T-cell (primary cell): ENCODE results near the gene TCP11. TPM values are rescaled to one million over a fixed set of nuclear protein-coding genes. Genes with fewer than 3 reads are reported as not detected.

ENCODE experiments used
- ATAC-seq, 4 experiments: fragments of 200-7000 bp in 3 of 4; fragments of 150-1000 bp in 1 of 4; cut with Tn5 transposase; replicated peaks in 1 of 4; 1 replicate in 3 of 4; 2 replicates in 1 of 4; pipeline ENCODE4 v1.10.0; 2021; ENCODE audit warnings: moderate library complexity in 3 of 4, mild to moderate bottlenecking in 2 of 4, moderate number of reproducible peaks in 1 of 4
- CTCF ChIA-PET, 2 donors: fragments of 300-600 bp; sonication (Branson Sonifier 250); formaldehyde crosslinking; loops; one replicate each; lab custom pipeline; 2022; ENCODE audit warnings: antibody characterized with exemption in 2 of 2; lab: Charles Lee
- POLR2A ChIA-PET, 2 donors: fragments of 300-600 bp; sonication (Branson Sonifier 250); formaldehyde crosslinking; loops; one replicate each; lab custom pipeline; 2022; ENCODE audit warnings: antibody characterized with exemption in 2 of 2; lab: Charles Lee
- DNase-seq, 35 experiments: peaks; one replicate each; pipeline versions ENCODE4 v3.0.0 to v3.0.0-alpha.2; 2013 to 2023
- H3K27ac ChIP-seq: one replicate; pipeline ENCODE4 v1.5.1; 2013; ENCODE audit warnings: low read length
- H3K27me3 ChIP-seq, 2 experiments: replicated peaks in 1 of 2; 1 replicate in 1 of 2; 2 replicates in 1 of 2; pipeline versions ENCODE4 v1.6.1 to v1.7.0; 2013; ENCODE audit warnings: low read length in 1 of 2, mixed read lengths in 1 of 2; ENCODE audit not compliant: control insufficient read depth in 2 of 2, insufficient read depth in 2 of 2; ENCODE audit errors: extremely low read depth in 1 of 2
- H3K36me3 ChIP-seq, 2 donors: 1 replicate in 1 of 2; 2 replicates in 1 of 2; pipeline versions ENCODE4 v1.6.1 to v1.7.0; 2013; ENCODE audit warnings: low read length in 1 of 2; ENCODE audit not compliant: control insufficient read depth in 2 of 2, insufficient read depth in 1 of 2; ENCODE audit errors: extremely low read depth in 1 of 2
- H3K4me1 ChIP-seq, 2 experiments: 1 replicate in 1 of 2; 2 replicates in 1 of 2; pipeline versions ENCODE4 v1.6.1 to v1.7.0; 2013; ENCODE audit warnings: low read length in 2 of 2, mixed read lengths in 1 of 2; ENCODE audit not compliant: insufficient read depth in 2 of 2, control insufficient read depth in 1 of 2; ENCODE audit errors: extremely low read depth in 1 of 2
- H3K4me3 ChIP-seq, 2 donors: 1 replicate in 1 of 2; 2 replicates in 1 of 2; pipeline versions ENCODE4 v1.5.1 to v1.7.0; 2013; ENCODE audit warnings: mild to moderate bottlenecking in 2 of 2, low read length in 1 of 2, moderate library complexity in 1 of 2; ENCODE audit not compliant: control insufficient read depth in 1 of 2; ENCODE audit errors: extremely low read depth in 1 of 2
- H3K9me3 ChIP-seq: 2 replicates; pipeline ENCODE4 v1.7.0; 2013
- H3K27ac Mint-ChIP-seq, 2 donors: one replicate each; pipeline ENCODE4 v1.8.0; 2020 to 2021; ENCODE audit warnings: mild to moderate bottlenecking in 2 of 2, mixed read lengths in 2 of 2
- H3K27me3 Mint-ChIP-seq, 2 donors: one replicate each; pipeline ENCODE4 v1.8.0; 2021 to 2022; ENCODE audit warnings: mixed read lengths in 2 of 2
- H3K36me3 Mint-ChIP-seq: one replicate; pipeline ENCODE4 v1.8.0; 2021; ENCODE audit warnings: mixed read lengths
- H3K4me1 Mint-ChIP-seq, 3 donors: one replicate each; pipeline ENCODE4 v1.8.0; 2020 to 2022; ENCODE audit warnings: mixed read lengths in 3 of 3, mild to moderate bottlenecking in 1 of 3
- H3K4me3 Mint-ChIP-seq, 3 donors: one replicate each; pipeline ENCODE4 v1.8.0; 2020 to 2022; ENCODE audit warnings: mild to moderate bottlenecking in 3 of 3, mixed read lengths in 3 of 3, moderate library complexity in 3 of 3
- H3K9me3 Mint-ChIP-seq, 3 donors: one replicate each; pipeline ENCODE4 v1.8.0; 2020 to 2022; ENCODE audit warnings: mixed read lengths in 3 of 3
- WGBS: methylation state at CpG from one replicate; pipeline ENCODE4 v1.1.5; 2013; ENCODE audit warnings: missing lambda C conversion rate; ENCODE audit not compliant: insufficient coverage; 5-methylcytosine and 5-hydroxymethylcytosine counted together
- total RNA-seq, 35 experiments: library from RNA in 6 of 35; stranded (reverse) in 6 of 35; fragments of 120-200 nt in 1 of 35; gene quantifications; one replicate each; pipeline versions ENCODE4 v1.2.1 to v1.2.4 and lab custom pipeline; 2013 to 2026

Gene TCP11
- total RNA-seq, 5 donors from 2014 or later (not counting 1 experiment from before 2014, with no cell fraction given): not detected

- WGBS: 96% methylated on average over 4 of the region's 7 CpGs
- H3K36me3 Mint-ChIP-seq: no peaks in the 10 kb centered on the region
- CTCF ChIA-PET: no interaction called here
These were observed 22.7 kb upstream of the TCP11 start for GRCh38 chr6:35163836-35164235.

DNA sequence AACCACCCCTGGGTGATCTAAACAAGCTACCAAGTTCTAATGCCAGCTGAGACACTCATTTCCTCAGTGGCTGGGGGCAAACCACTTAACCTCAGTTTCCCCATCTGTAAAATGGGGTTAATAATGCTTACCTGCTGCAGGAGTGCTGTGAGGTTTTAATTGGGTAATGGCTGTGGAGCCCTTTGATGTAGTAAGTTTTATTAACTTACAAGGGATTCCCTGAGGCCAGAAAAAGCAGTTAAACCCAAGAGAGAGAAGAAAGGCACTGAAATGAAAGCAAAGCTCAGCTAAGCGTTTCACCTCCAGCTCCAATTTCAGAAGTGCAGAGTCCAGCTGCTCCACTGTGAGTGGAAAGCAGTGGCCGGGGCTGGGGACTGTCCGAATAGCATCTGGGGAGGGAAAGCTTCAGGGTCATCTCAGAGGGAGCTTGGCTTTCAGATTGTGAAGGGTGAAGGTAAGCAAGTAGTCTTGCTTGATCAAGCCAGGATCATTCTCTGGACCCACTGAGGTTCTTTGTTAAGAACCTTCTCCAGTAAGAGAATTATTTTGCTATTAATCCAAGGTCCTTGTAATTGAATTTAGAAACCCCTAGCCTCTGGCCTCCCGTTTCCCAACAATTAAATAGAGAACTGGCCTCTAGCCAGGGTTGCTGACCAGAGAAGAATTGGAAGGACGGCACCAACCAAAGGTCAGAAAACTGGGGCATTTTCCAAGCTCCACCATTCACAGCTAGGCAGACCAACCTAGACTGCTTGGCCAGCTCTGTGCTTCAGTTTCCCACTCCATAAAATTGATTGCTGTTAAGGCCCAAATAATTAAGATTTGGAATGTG lies 20.9 kb upstream of the TCP11 start:
- ChIA-PET CTCF (no interaction called here), POLR2A (no interaction called here)
- WGBS: 91% methylated on average over 3 of the region's 5 CpGs
- H3K4me1 Mint-ChIP-seq: no peaks in the 10 kb centered on the region
- Histone ChIP-seq H3K27me3 (peaks cover 0 to 12% of the 10 kb centered on the region in 2 experiments), H3K9me3 (no peaks in the 10 kb centered on the region), H3K4me3 (no peak overlapping the region), H3K36me3 (no peaks in the 10 kb centered on the region), H3K27ac (no peak overlapping the region), H3K4me1 (no peaks in the 10 kb centered on the region)
- no peak overlapping the region for H3K4me3 Mint-ChIP-seq
- peaks cover 19 to 23% of the 10 kb centered on the region in 2 donors for H3K27me3 Mint-ChIP-seq
- DNase-seq (no peak), ATAC-seq (no peak)
- H3K27ac Mint-ChIP-seq: no peak overlapping the region
- H3K36me3 Mint-ChIP-seq: no peaks in the 10 kb centered on the region
- no peaks in the 10 kb centered on the region for H3K9me3 Mint-ChIP-seq

More at GRCh38 chr6:35163836-35164235, 22.7 kb upstream of the TCP11 start:
- Histone ChIP-seq H3K36me3 (no peaks in the 10 kb centered on the region), H3K4me3 (no peak overlapping the region), H3K9me3 (no peaks in the 10 kb centered on the region), H3K27ac (no peak overlapping the region), H3K27me3 (peaks cover 0 to 13% of the 10 kb centered on the region in 2 experiments), H3K4me1 (no peaks in the 10 kb centered on the region)
- peaks cover 19 to 20% of the 10 kb centered on the region in 2 donors for H3K27me3 Mint-ChIP-seq
- ATAC-seq (no peak), DNase-seq (no peak)
- H3K27ac Mint-ChIP-seq: no peak overlapping the region
- H3K4me1 Mint-ChIP-seq: no peaks in the 10 kb centered on the region
- no peak overlapping the region for H3K4me3 Mint-ChIP-seq
- no peaks in the 10 kb centered on the region for H3K9me3 Mint-ChIP-seq
- POLR2A ChIA-PET: no interaction called here

DNA sequence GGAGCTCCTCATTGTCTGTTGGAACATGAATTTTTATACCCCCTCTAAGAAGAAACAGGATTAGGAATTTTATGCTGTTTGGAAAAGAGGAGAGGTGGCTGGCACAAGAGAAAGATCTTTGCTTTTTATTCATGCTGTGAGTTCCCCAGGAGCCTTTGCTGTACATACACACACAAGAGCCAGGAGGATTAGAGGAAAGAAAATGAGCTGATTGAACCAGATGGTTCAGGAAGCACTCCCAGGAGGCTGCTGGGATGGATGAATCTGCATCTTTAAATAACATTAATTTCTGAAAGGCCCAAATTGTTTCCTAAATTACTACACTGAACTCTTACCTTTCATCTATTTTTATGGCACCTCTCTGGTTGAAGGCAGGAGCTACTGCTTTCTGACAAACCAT lies 20.1 kb upstream of the TCP11 start:
- H3K4me3 Mint-ChIP-seq: no peak overlapping the region
- H3K27me3 ChIP-seq: peaks cover 0 to 10% of the 10 kb centered on the region in 2 experiments
- ChIA-PET CTCF (no interaction called here), POLR2A (no interaction called here)
- H3K36me3 ChIP-seq: no peaks in the 10 kb centered on the region
- H3K9me3 ChIP-seq: no peaks in the 10 kb centered on the region
- H3K36me3 Mint-ChIP-seq: no peaks in the 10 kb centered on the region
- no peak for DNase-seq
- H3K4me1 Mint-ChIP-seq: no peaks in the 10 kb centered on the region
- H3K4me1 ChIP-seq: no peaks in the 10 kb centered on the region
- no peak overlapping the region for H3K27ac Mint-ChIP-seq
- H3K9me3 Mint-ChIP-seq: no peaks in the 10 kb centered on the region
- no peak for ATAC-seq
- no peak overlapping the region for H3K27ac ChIP-seq
- H3K27me3 Mint-ChIP-seq: peaks cover 19 to 23% of the 10 kb centered on the region in 2 donors
- no peak overlapping the region for H3K4me3 ChIP-seq

- DNase-seq (no peak), ATAC-seq (no peak)
- H3K4me1 ChIP-seq: no peaks in the 10 kb centered on the region
- no peak overlapping the region for H3K27ac ChIP-seq
- Mint-ChIP-seq H3K27me3 (peaks cover 19 to 23% of the 10 kb centered on the region in 2 donors), H3K4me3 (no peak overlapping the region), H3K27ac (no peak overlapping the region), H3K9me3 (no peaks in the 10 kb centered on the region), H3K36me3 (no peaks in the 10 kb centered on the region), H3K4me1 (no peaks in the 10 kb centered on the region)
- no peaks in the 10 kb centered on the region for H3K36me3 ChIP-seq
- ChIA-PET CTCF (no interaction called here), POLR2A (no interaction called here)
- H3K27me3 ChIP-seq: peaks cover 0 to 12% of the 10 kb centered on the region in 2 experiments
- WGBS: no CpG with 5 or more reads among the region's 5 CpGs
- H3K9me3 ChIP-seq: no peaks in the 10 kb centered on the region
- no peak overlapping the region for H3K4me3 ChIP-seq
These were observed 19.5 kb upstream of the TCP11 start for GRCh38 chr6:35160642-35161041.

- H3K27ac Mint-ChIP-seq: no peak overlapping the region
- no peaks in the 10 kb centered on the region for H3K4me1 Mint-ChIP-seq
- peaks cover 13 to 14% of the 10 kb centered on the region in 2 donors for H3K27me3 Mint-ChIP-seq
These were observed 17.4 kb upstream of the TCP11 start for GRCh38 chr6:35158520-35158919.

DNA sequence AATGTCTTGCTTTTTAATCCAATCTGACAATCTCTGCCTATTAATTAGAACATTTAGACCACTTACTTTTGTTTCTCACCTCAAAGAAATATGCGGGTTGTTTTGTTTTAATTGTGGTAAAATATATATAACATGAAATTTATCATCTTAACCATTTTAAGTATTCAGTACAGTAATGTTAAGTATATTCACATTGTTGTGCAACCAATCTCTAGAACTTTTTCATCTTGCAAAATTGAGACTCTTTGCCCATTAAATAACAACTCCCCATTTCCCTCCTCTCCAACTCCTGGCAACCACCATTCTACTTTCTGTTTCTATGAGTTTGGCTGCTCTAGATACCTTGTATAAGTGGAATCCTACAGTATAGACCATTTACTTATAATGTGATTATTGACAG lies 13.8 kb upstream of the TCP11 start:
- Mint-ChIP-seq H3K4me1 (no peaks in the 10 kb centered on the region), H3K9me3 (no peaks in the 10 kb centered on the region), H3K27ac (no peak overlapping the region), H3K27me3 (peaks cover 1 to 8% of the 10 kb centered on the region in 2 donors), H3K36me3 (no peaks in the 10 kb centered on the region), H3K4me3 (no peak overlapping the region)
- Histone ChIP-seq H3K9me3 (no peaks in the 10 kb centered on the region), H3K27me3 (peaks cover 0 to 11% of the 10 kb centered on the region in 2 experiments), H3K36me3 (no peaks in the 10 kb centered on the region), H3K4me1 (no peaks in the 10 kb centered on the region), H3K4me3 (no peak overlapping the region), H3K27ac (no peak overlapping the region)
- ChIA-PET POLR2A (interaction anchor here in 1 of 2 donors (0.6 to 0.7 kb wide), 2 partner anchors 30 to 125 kb away, joined by 5 read pairs; no protein-coding TSS in a partner anchor), CTCF (no interaction called here)
- no peak for DNase-seq
- no peak for ATAC-seq
- no CpG with 5 or more reads among the region's 1 CpG for WGBS

More at GRCh38 chr6:35158520-35158919, 17.4 kb upstream of the TCP11 start:
- Histone ChIP-seq H3K4me3 (no peak overlapping the region), H3K9me3 (no peaks in the 10 kb centered on the region), H3K4me1 (no peaks in the 10 kb centered on the region), H3K36me3 (no peaks in the 10 kb centered on the region), H3K27ac (no peak overlapping the region), H3K27me3 (peaks cover 0 to 9% of the 10 kb centered on the region in 2 experiments)
- Mint-ChIP-seq H3K9me3 (no peaks in the 10 kb centered on the region), H3K4me3 (no peak overlapping the region), H3K36me3 (no peaks in the 10 kb centered on the region)
- no peak for ATAC-seq
- ChIA-PET CTCF (no interaction called here), POLR2A (no interaction called here)
- DNase-seq: no peak
